GM19328 (cell line): ENCODE data around the gene POTED.
"Not testable (repeated sequence)": the region's sequence is repeated elsewhere in the genome, so short reads cannot be mapped to it uniquely, and the experiment has no call there.

Source experiments
- ATAC-seq: cut with Tn5 transposase; IDR thresholded peaks from one replicate; pipeline ENCODE4 v1.9.1; 2021; ENCODE audit warnings: mild to moderate bottlenecking, moderate library complexity; ENCODE audit not compliant: unreplicated experiment

The POTED gene

DNA sequence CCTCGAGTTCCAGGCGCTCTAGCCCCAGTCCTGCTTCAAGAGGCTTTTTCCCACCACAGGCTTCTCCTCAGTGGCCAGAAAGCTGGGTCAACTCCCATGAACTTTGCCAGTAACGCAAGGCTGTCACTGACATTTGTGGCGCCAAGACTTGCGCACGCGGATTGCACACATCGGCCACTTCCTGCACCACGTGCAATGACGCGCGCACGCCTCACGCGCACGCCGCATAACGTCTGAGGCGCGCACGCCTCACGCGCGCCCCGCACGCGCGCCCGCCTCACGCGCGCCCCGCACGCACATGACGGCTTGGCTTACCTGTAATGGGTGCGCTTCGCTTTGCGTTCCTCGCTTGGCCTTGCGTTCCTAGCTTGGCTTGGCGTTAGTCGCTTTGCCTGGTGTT lies at the start of gene POTED:
TSS of gene POTED (plus strand) at position 301 of the 400 bp plus-strand sequence. CDS start 452 bp downstream, outside the sequence.
- not testable (repeated sequence) for ATAC-seq

DNA sequence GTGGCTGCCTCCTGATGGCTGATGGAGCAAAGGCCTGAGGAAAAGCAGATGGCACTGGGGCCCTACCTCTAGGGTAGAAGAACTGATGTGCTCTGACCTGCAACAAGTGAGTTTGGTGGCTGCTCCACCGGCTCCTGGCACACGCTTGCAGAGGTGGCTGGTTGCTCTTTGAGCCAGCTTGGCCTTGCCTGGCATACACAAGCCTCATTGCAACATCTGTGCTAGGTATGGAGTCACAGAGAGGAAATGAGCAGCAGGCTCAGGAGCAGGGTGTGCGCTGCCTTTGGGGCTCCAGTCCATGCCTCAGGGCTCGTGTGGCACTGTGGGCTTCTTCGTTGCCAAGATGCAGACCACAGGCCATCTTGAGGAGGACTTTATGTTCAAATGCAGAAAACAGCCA lies 40.5 kb downstream of the POTED start:
- ATAC-seq: not testable (repeated sequence)

DNA sequence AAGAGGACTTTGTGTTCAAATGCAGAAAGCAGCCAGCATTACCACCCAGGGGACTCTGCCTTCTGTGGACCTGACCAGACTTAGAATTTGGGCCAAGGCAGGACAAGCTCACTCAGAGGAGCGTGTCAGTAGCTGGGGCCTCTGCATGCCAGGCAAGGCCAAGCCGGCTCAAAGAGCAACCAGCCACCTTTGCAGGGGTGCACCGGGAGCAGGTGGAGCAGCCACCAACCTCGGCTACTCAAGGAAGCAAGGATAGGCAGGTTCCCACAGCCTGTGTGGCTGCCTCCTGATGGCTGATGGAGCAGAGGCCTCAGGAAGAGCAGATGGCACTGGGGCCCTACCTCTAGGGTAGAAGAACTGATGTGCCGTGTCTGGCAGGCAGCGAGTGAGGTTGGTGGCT lies 42.2 kb downstream of the POTED start:
- ATAC-seq: not testable (repeated sequence)
